Central memory CD8-positive, alpha-beta T cell (primary cell): ENCODE results near the gene PKD2.
"Not testable (repeated sequence)": the region's sequence is repeated elsewhere in the genome, so short reads cannot be mapped to it uniquely, and the experiment has no call there.

ENCODE experiments used
- ATAC-seq: fragments of 150-1000 bp; cut with Tn5 transposase; replicated peaks from 2 replicates; pipeline ENCODE4 v1.10.0; 2022; ENCODE audit warnings: mild to moderate bottlenecking, moderate FRiP score, moderate number of reproducible peaks; ENCODE audit not compliant: poor library complexity, severe bottlenecking; ENCODE audit errors: extremely low read depth
- DNase-seq, 2 donors: peaks; one replicate each; pipeline ENCODE4 v3.0.0; 2021; ENCODE audit warnings: low spot score in 2 of 2
- H3K27ac Mint-ChIP-seq: one replicate; pipeline ENCODE4 v1.8.0; 2022; ENCODE audit warnings: low read depth, mild to moderate bottlenecking, moderate library complexity, mixed read lengths
- H3K27me3 Mint-ChIP-seq: one replicate; pipeline ENCODE4 v1.8.0; 2022; ENCODE audit warnings: mixed read lengths
- H3K36me3 Mint-ChIP-seq: one replicate; pipeline ENCODE4 v1.8.0; 2022; ENCODE audit warnings: mild to moderate bottlenecking, moderate library complexity, mixed read lengths; ENCODE audit not compliant: insufficient read depth
- H3K4me1 Mint-ChIP-seq: one replicate; pipeline ENCODE4 v1.8.0; 2022; ENCODE audit warnings: mixed read lengths
- H3K4me3 Mint-ChIP-seq: one replicate; pipeline ENCODE4 v1.8.0; 2022; ENCODE audit warnings: mild to moderate bottlenecking, moderate library complexity, mixed read lengths
- H3K9me3 Mint-ChIP-seq: one replicate; pipeline ENCODE4 v1.8.0; 2022; ENCODE audit warnings: mixed read lengths

Gene PKD2

GRCh38 chr4:88017516-88018297, 10.3 kb downstream of the PKD2 start:
- Mint-ChIP-seq H3K9me3 (no peaks in the 10 kb centered on the region), H3K27me3 (no peaks in the 10 kb centered on the region), H3K4me3 (no peak overlapping the region), H3K27ac (no peak overlapping the region), H3K4me1 (peaks cover 18% of the 10 kb centered on the region), H3K36me3 (peaks cover 6% of the 10 kb centered on the region)
- DNase-seq (no peak), ATAC-seq (no peak)

GRCh38 chr4:88018466-88018865, 11.0 kb downstream of the PKD2 start:
- ATAC-seq (no peak), DNase-seq (no peak)
- H3K4me1 Mint-ChIP-seq: peaks cover 11% of the 10 kb centered on the region

GRCh38 chr4:88021824-88022223, 14.4 kb downstream of the PKD2 start:
- Mint-ChIP-seq H3K4me3 (no peak overlapping the region), H3K27me3 (no peaks in the 10 kb centered on the region), H3K4me1 (peaks cover 5% of the 10 kb centered on the region), H3K9me3 (peaks cover 9% of the 10 kb centered on the region), H3K27ac (no peak overlapping the region), H3K36me3 (peaks cover 9% of the 10 kb centered on the region)
- ATAC-seq (no peak), DNase-seq (no peak)

More at GRCh38 chr4:88018466-88018865, 11.0 kb downstream of the PKD2 start:
- Mint-ChIP-seq H3K4me3 (no peak overlapping the region), H3K9me3 (no peaks in the 10 kb centered on the region), H3K27ac (no peak overlapping the region), H3K36me3 (peaks cover 8% of the 10 kb centered on the region), H3K27me3 (no peaks in the 10 kb centered on the region)

- peaks cover 9% of the 10 kb centered on the region for H3K9me3 Mint-ChIP-seq
- DNase-seq (no peak), ATAC-seq (no peak)
- H3K4me3 Mint-ChIP-seq: no peak overlapping the region
- peaks cover 8% of the 10 kb centered on the region for H3K36me3 Mint-ChIP-seq
- H3K27ac Mint-ChIP-seq: no peak overlapping the region
- H3K27me3 Mint-ChIP-seq: no peaks in the 10 kb centered on the region
- H3K4me1 Mint-ChIP-seq: peaks cover 5% of the 10 kb centered on the region
Measured at GRCh38 chr4:88022289-88022688, 14.9 kb downstream of the PKD2 start.

- not testable (repeated sequence) for H3K27me3 Mint-ChIP-seq, H3K4me1 Mint-ChIP-seq, H3K9me3 Mint-ChIP-seq, H3K4me3 Mint-ChIP-seq, DNase-seq, H3K36me3 Mint-ChIP-seq, ATAC-seq, H3K27ac Mint-ChIP-seq
Measured at GRCh38 chr4:88025868-88026661, 18.6 kb downstream of the PKD2 start.

- DNase-seq (no peak), ATAC-seq (no peak)
- Mint-ChIP-seq H3K4me1 (no peaks in the 10 kb centered on the region), H3K27ac (no peak overlapping the region), H3K9me3 (peaks cover 9% of the 10 kb centered on the region), H3K4me3 (no peak overlapping the region), H3K27me3 (no peaks in the 10 kb centered on the region), H3K36me3 (peaks cover 4% of the 10 kb centered on the region)
Measured at GRCh38 chr4:88027611-88028608, 20.5 kb downstream of the PKD2 start.

GRCh38 chr4:88028946-88029345, 21.5 kb downstream of the PKD2 start:
- H3K27me3 Mint-ChIP-seq: no peaks in the 10 kb centered on the region
- H3K4me1 Mint-ChIP-seq: no peaks in the 10 kb centered on the region
- ATAC-seq (no peak), DNase-seq (no peak)
- peaks cover 9% of the 10 kb centered on the region for H3K9me3 Mint-ChIP-seq
- no peak overlapping the region for H3K27ac Mint-ChIP-seq
- H3K4me3 Mint-ChIP-seq: no peak overlapping the region
- peaks cover 1% of the 10 kb centered on the region for H3K36me3 Mint-ChIP-seq

GRCh38 chr4:88029556-88029955, 22.1 kb downstream of the PKD2 start:
- no peak for ATAC-seq
- Mint-ChIP-seq H3K36me3 (peaks cover 1% of the 10 kb centered on the region), H3K4me1 (no peaks in the 10 kb centered on the region), H3K4me3 (no peak overlapping the region), H3K9me3 (peaks cover 9% of the 10 kb centered on the region), H3K27me3 (no peaks in the 10 kb centered on the region), H3K27ac (no peak overlapping the region)
- no peak for DNase-seq

GRCh38 chr4:88030565-88031310, 23.3 kb downstream of the PKD2 start:
- DNase-seq (no peak), ATAC-seq (no peak)
- Mint-ChIP-seq H3K4me3 (no peak overlapping the region), H3K9me3 (peaks cover 7% of the 10 kb centered on the region), H3K27ac (no peak overlapping the region), H3K36me3 (peaks cover 2% of the 10 kb centered on the region), H3K27me3 (no peaks in the 10 kb centered on the region), H3K4me1 (no peaks in the 10 kb centered on the region)

- no peaks in the 10 kb centered on the region for H3K4me1 Mint-ChIP-seq
- no peaks in the 10 kb centered on the region for H3K27me3 Mint-ChIP-seq
- DNase-seq: peak in 1 of 2 donors; percentile 18
- ATAC-seq: peak; percentile 32
- no peak overlapping the region for H3K4me3 Mint-ChIP-seq
- H3K9me3 Mint-ChIP-seq: no peaks in the 10 kb centered on the region
- H3K36me3 Mint-ChIP-seq: peaks cover 3% of the 10 kb centered on the region
- H3K27ac Mint-ChIP-seq: no peak overlapping the region
Measured at GRCh38 chr4:88033309-88033708, 25.9 kb downstream of the PKD2 start.

GRCh38 chr4:88035292-88035691, 27.9 kb downstream of the PKD2 start:
- ATAC-seq (no peak), DNase-seq (no peak)
- no peak overlapping the region for H3K27ac Mint-ChIP-seq
- peaks cover 13% of the 10 kb centered on the region for H3K36me3 Mint-ChIP-seq
- no peaks in the 10 kb centered on the region for H3K27me3 Mint-ChIP-seq
- H3K4me1 Mint-ChIP-seq: no peaks in the 10 kb centered on the region
- H3K4me3 Mint-ChIP-seq: no peak overlapping the region
- H3K9me3 Mint-ChIP-seq: no peaks in the 10 kb centered on the region

- no peak for ATAC-seq
- no peak overlapping the region for H3K4me3 Mint-ChIP-seq
- H3K9me3 Mint-ChIP-seq: no peaks in the 10 kb centered on the region
- DNase-seq: no peak
- no peak overlapping the region for H3K27ac Mint-ChIP-seq
- no peaks in the 10 kb centered on the region for H3K27me3 Mint-ChIP-seq
- no peaks in the 10 kb centered on the region for H3K4me1 Mint-ChIP-seq
- H3K36me3 Mint-ChIP-seq: peaks cover 15% of the 10 kb centered on the region
Measured at GRCh38 chr4:88037447-88037846, 30.0 kb downstream of the PKD2 start.
